ENCODE data around the gene AFF3. TPM values are rescaled to one million over a fixed set of nuclear protein-coding genes. Genes with fewer than 3 reads are reported as not detected.

The AFF3 gene
- total and polyA plus RNA-seq, 4 donors = 4.2 to 90.9 (median 14.6) TPM

- no peak overlapping the region for H3K27ac ChIP-seq (ENCODE audit: low read depth in 1 of 2, low read length in 1 of 2)
- ATAC-seq (ENCODE audit: insufficient read depth, low FRiP score) (peak; percentile 60), DNase-seq (no peak)
- no peak for TF ChIP-seq CTCF (IDR thresholded peaks at IDR 0.05; ENCODE audit: control extremely low read depth, extremely low read depth)
- H3K27me3 ChIP-seq (ENCODE audit: control insufficient read depth in 3 of 3, insufficient read depth in 3 of 3, low read length in 2 of 3) = no peaks in the 10 kb centered on the region
- H3K9ac ChIP-seq (ENCODE audit: insufficient read depth in 1 of 2, low read length in 2 of 2) = no peak overlapping the region
- H3K4me3 ChIP-seq = no peak overlapping the region
- no peaks in the 10 kb centered on the region for H3K36me3 ChIP-seq (ENCODE audit: control insufficient read depth in 4 of 4, insufficient read depth in 4 of 4, low read length in 4 of 4)
- no peaks in the 10 kb centered on the region for H3K9me3 ChIP-seq (ENCODE audit: control insufficient read depth in 4 of 4, insufficient read depth in 3 of 4, low read length in 3 of 4)
- H3K4me1 ChIP-seq (ENCODE audit: control insufficient read depth in 5 of 5, insufficient read depth in 5 of 5, low read length in 5 of 5) = peaks cover 0 to 6% (median 5%) of the 10 kb centered on the region in 5 donors
Observed at GRCh38 chr2:99697811-99698568, 444.4 kb downstream of the AFF3 start.

- no peak for ATAC-seq (ENCODE audit: insufficient read depth, low FRiP score)
- TF ChIP-seq CTCF (IDR thresholded peaks at IDR 0.05; ENCODE audit: control extremely low read depth, extremely low read depth) = no peak
- Histone ChIP-seq H3K27ac (ENCODE audit: low read depth in 1 of 2, low read length in 1 of 2) (no peak overlapping the region), H3K9me3 (ENCODE audit: control insufficient read depth in 4 of 4, insufficient read depth in 3 of 4, low read length in 3 of 4) (no peaks in the 10 kb centered on the region), H3K36me3 (ENCODE audit: control insufficient read depth in 4 of 4, insufficient read depth in 4 of 4, low read length in 4 of 4) (no peaks in the 10 kb centered on the region), H3K4me1 (ENCODE audit: control insufficient read depth in 5 of 5, insufficient read depth in 5 of 5, low read length in 5 of 5) (peaks cover 0 to 6% (median 5%) of the 10 kb centered on the region in 5 donors), H3K27me3 (ENCODE audit: control insufficient read depth in 3 of 3, insufficient read depth in 3 of 3, low read length in 2 of 3) (no peaks in the 10 kb centered on the region), H3K4me3 (no peak overlapping the region), H3K9ac (ENCODE audit: insufficient read depth in 1 of 2, low read length in 2 of 2) (no peak overlapping the region)
- DNase-seq = no peak
Observed at GRCh38 chr2:99695944-99696253, 446.5 kb downstream of the AFF3 start.

- Histone ChIP-seq H3K36me3 (ENCODE audit: control insufficient read depth in 4 of 4, insufficient read depth in 4 of 4, low read length in 4 of 4) (no peaks in the 10 kb centered on the region), H3K27ac (ENCODE audit: low read depth in 1 of 2, low read length in 1 of 2) (no peak overlapping the region), H3K4me1 (ENCODE audit: control insufficient read depth in 5 of 5, insufficient read depth in 5 of 5, low read length in 5 of 5) (peaks cover 0 to 6% (median 5%) of the 10 kb centered on the region in 5 donors), H3K4me3 (no peak overlapping the region), H3K27me3 (ENCODE audit: control insufficient read depth in 3 of 3, insufficient read depth in 3 of 3, low read length in 2 of 3) (no peaks in the 10 kb centered on the region), H3K9ac (ENCODE audit: insufficient read depth in 1 of 2, low read length in 2 of 2) (no peak overlapping the region), H3K9me3 (ENCODE audit: control insufficient read depth in 4 of 4, insufficient read depth in 3 of 4, low read length in 3 of 4) (no peaks in the 10 kb centered on the region)
- 87 to 90% methylated on average over 11 of the region's 11 CpGs for WGBS, 2 donors
- DNase-seq (no peak), ATAC-seq (ENCODE audit: insufficient read depth, low FRiP score) (no peak)
- no peak for TF ChIP-seq CTCF (IDR thresholded peaks at IDR 0.05; ENCODE audit: control extremely low read depth, extremely low read depth)
Observed at GRCh38 chr2:99695130-99695943, 447.1 kb downstream of the AFF3 start.

Data from lung (tissue), 12 donors.